AG09309 (cell line): ENCODE data around the gene FGF23.

Experiments used
- DNase-seq: peaks from one replicate; pipeline ENCODE4 v3.0.0-alpha.2; 2010; ENCODE audit warnings: low read depth
- H3K4me3 ChIP-seq: 2 replicates; pipeline ENCODE4 v1.5.1; 2011; ENCODE audit warnings: mild to moderate bottlenecking, low read depth, low read length, moderate library complexity; ENCODE audit not compliant: control insufficient read depth
- CTCF ChIP-seq: IDR thresholded peaks from 2 replicates; pipeline ENCODE4 v1.5.1; 2011; ENCODE audit warnings: mild to moderate bottlenecking, low read depth, low read length, inconsistent platforms; ENCODE audit not compliant: insufficient read depth, control insufficient read depth; ENCODE audit errors: missing control alignments

The FGF23 gene

GRCh38 chr12:4323396-4323795, 56.1 kb downstream of the FGF23 start:
- H3K4me3 ChIP-seq, result no peak overlapping the region
- DNase-seq, result no peak
- no peak for TF ChIP-seq CTCF

- H3K4me3 ChIP-seq, result no peak overlapping the region
- TF ChIP-seq CTCF, result no peak
- DNase-seq, result no peak
Measured at GRCh38 chr12:4322726-4323125, 56.8 kb downstream of the FGF23 start.

GRCh38 chr12:4320853-4321701, 58.4 kb downstream of the FGF23 start, which contains the start of gene TIGAR:
TSS of gene TIGAR (plus strand) at chr12:4321213. CDS start at chr12:4321272, 59 bp downstream.
- H3K4me3 ChIP-seq, result peak within 1 kb of the TSS; percentile 72
- peak; percentile 48 for DNase-seq
- no peak for TF ChIP-seq CTCF

GRCh38 chr12:4320497-4320852, 59.0 kb downstream of the FGF23 start:
- H3K4me3 ChIP-seq, result peak overlapping the region; percentile 49
- no peak for TF ChIP-seq CTCF
- DNase-seq, result no peak
